Measurements from ENCODE around the gene PCGF3. TPM values are rescaled to one million over a fixed set of nuclear protein-coding genes. Genes with fewer than 3 reads are reported as not detected.

Gene PCGF3
- total RNA-seq, 1 experiment from 2014 or later = 66.3 TPM

DNA sequence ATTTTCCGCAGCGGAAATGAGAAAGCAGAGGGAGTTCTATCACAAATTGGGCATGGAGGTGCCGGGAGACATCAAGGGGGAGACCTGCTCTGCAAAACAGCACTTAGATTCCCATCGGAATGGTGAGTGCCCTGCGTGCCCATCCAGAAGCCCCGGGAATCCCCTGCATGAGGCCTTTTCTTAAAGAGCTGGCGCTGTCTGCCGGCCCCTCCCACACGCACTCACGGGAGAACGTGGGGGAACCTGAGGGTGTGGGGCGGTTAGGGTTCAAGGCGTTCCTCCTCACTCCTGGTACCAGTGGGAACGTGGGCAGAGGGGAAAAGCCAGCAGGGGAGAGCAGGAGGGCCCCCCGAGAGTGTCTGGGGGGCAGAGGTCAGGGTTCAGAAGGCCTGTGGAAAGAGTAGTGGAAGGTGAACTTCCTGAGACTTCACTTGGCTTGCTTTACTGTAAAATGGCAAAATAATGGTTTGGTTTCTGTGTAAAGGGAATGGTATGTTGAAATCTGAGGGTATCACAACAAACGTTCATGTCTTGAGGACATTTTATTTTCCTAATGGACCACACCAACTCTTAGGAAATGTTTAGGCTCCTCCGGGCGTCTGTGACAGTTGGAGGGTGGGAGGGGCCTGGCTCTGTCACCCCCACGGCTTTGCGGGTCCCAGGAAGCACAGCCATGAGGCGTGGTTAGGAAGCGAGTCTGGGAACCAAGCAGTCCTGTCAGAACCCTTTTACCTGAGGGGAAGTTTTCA lies 38.0 kb downstream of the PCGF3 start:
- H3K4me3 ChIP-seq (replicated peaks in 1 of 2; ENCODE audit: low read depth in 1 of 2, low read length in 2 of 2) = no peak overlapping the region
- intact Hi-C loops (cut with micrococcal nuclease) = no loop called here
- no peak overlapping the region for H3K9ac ChIP-seq (ENCODE audit: low read length)
- H3K4me1 ChIP-seq (ENCODE audit: control insufficient read depth in 1 of 2, insufficient read depth in 2 of 2, low read length in 2 of 2) = no peaks in the 10 kb centered on the region
- no peak overlapping the region for H2AFZ ChIP-seq (ENCODE audit: low read depth, low read length, poor library complexity, severe bottlenecking)
- BruUV-seq (replicated peaks) = no TSS peak
- CTCF ChIA-PET = interaction anchor here (0.7 to 1.4 kb wide), 3 partner anchors 38 to 244 kb away, joined by 3 to 4 read pairs (median 3); partner anchors contain the start of gene IDUA
- no peak overlapping the region for H3K27ac ChIP-seq (ENCODE audit: low read depth, low read length)
- peaks cover 10% of the 10 kb centered on the region; the same call in 1 of the 2 replicates for H3K79me2 ChIP-seq (ENCODE audit: insufficient read depth, low read length)
- H3K9me2 ChIP-seq (ENCODE audit: insufficient read depth) = no peaks in the 10 kb centered on the region
- RAD21 ChIA-PET (ENCODE audit: low non-redundant PET in 1 of 2, low total read pairs in 2 of 2, uncharacterized antibody in 2 of 2, unreplicated experiment in 2 of 2) = interaction anchor here (0.7 to 1.2 kb wide), 2 partner anchors 243 to 886 kb away, joined by 4 read pairs; partner anchors contain the start of gene IDUA (in 1 of the 2)
- no peaks in the 10 kb centered on the region for H4K20me1 ChIP-seq (ENCODE audit: insufficient read depth)
- DNase-seq (ENCODE audit: low read depth, low spot score) (no peak), ATAC-seq (no peak)
- H3K4me2 ChIP-seq (ENCODE audit: low read length) = no peak overlapping the region
- peaks cover 4 to 7% of the 10 kb centered on the region in 2 experiments; a peak in 1 of 4 replicates for H3K36me3 ChIP-seq (ENCODE audit: control insufficient read depth in 1 of 2, insufficient read depth in 2 of 2, low read length in 2 of 2)
- H3K27me3 ChIP-seq (ENCODE audit: insufficient read depth, low read length) = no peaks in the 10 kb centered on the region
- POLR2A ChIA-PET = no interaction called here
- TF ChIP-seq SP1 (IDR thresholded peaks at IDR 0.05; ENCODE audit: low read depth) = no peak
- TF ChIP-seq SIN3A (IDR thresholded peaks at IDR 0.05; ENCODE audit: low read depth) = no peak
- no peak for TF ChIP-seq EGR1 (IDR thresholded peaks at IDR 0.05; ENCODE audit: low read depth)
- TF ChIP-seq POLR2AphosphoS5 (IDR thresholded peaks at IDR 0.05; ENCODE audit: low read depth, low read length) = no peak
- TF ChIP-seq CEBPB (IDR thresholded peaks at IDR 0.05; ENCODE audit: low read depth) = no peak
- TF ChIP-seq, protein P1, sequence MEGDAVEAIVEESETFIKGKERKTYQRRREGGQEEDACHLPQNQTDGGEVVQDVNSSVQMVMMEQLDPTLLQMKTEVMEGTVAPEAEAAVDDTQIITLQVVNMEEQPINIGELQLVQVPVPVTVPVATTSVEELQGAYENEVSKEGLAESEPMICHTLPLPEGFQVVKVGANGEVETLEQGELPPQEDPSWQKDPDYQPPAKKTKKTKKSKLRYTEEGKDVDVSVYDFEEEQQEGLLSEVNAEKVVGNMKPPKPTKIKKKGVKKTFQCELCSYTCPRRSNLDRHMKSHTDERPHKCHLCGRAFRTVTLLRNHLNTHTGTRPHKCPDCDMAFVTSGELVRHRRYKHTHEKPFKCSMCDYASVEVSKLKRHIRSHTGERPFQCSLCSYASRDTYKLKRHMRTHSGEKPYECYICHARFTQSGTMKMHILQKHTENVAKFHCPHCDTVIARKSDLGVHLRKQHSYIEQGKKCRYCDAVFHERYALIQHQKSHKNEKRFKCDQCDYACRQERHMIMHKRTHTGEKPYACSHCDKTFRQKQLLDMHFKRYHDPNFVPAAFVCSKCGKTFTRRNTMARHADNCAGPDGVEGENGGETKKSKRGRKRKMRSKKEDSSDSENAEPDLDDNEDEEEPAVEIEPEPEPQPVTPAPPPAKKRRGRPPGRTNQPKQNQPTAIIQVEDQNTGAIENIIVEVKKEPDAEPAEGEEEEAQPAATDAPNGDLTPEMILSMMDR (IDR thresholded peaks at IDR 0.05 in 2 of 3, conservative IDR thresholded peaks at IDR 0.05 in 1 of 3; ENCODE audit: borderline replicate concordance in 1 of 3, insufficient read depth in 1 of 3, low read depth in 2 of 3, low read length in 2 of 3) = no peak
- no peak for TF ChIP-seq ZNF274 (IDR thresholded peaks at IDR 0.05; ENCODE audit: low read depth, low read length)
- no peak for TF ChIP-seq ZFX (IDR thresholded peaks at IDR 0.05)
- no peak for TF ChIP-seq CBX3 (IDR thresholded peaks at IDR 0.05; ENCODE audit: low read depth)
- TF ChIP-seq, protein P2, sequence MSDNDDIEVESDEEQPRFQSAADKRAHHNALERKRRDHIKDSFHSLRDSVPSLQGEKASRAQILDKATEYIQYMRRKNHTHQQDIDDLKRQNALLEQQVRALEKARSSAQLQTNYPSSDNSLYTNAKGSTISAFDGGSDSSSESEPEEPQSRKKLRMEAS (IDR thresholded peaks at IDR 0.05) = no peak
- TF ChIP-seq YY1 (IDR thresholded peaks at IDR 0.05; ENCODE audit: extremely low read depth, insufficient replicate concordance, low read depth, low read length) = no peak
- no peak for TF ChIP-seq RAD21 (IDR thresholded peaks at IDR 0.05; ENCODE audit: low read depth)
- TF ChIP-seq EZH2 (IDR thresholded peaks at IDR 0.05) = no peak
- TF ChIP-seq, protein P3, sequence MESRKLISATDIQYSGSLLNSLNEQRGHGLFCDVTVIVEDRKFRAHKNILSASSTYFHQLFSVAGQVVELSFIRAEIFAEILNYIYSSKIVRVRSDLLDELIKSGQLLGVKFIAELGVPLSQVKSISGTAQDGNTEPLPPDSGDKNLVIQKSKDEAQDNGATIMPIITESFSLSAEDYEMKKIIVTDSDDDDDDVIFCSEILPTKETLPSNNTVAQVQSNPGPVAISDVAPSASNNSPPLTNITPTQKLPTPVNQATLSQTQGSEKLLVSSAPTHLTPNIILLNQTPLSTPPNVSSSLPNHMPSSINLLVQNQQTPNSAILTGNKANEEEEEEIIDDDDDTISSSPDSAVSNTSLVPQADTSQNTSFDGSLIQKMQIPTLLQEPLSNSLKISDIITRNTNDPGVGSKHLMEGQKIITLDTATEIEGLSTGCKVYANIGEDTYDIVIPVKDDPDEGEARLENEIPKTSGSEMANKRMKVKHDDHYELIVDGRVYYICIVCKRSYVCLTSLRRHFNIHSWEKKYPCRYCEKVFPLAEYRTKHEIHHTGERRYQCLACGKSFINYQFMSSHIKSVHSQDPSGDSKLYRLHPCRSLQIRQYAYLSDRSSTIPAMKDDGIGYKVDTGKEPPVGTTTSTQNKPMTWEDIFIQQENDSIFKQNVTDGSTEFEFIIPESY (IDR thresholded peaks at IDR 0.05; ENCODE audit: extremely low read depth, insufficient replicate concordance, low read length) = no peak
- TF ChIP-seq, protein P4, sequence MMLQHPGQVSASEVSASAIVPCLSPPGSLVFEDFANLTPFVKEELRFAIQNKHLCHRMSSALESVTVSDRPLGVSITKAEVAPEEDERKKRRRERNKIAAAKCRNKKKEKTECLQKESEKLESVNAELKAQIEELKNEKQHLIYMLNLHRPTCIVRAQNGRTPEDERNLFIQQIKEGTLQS (IDR thresholded peaks at IDR 0.05) = no peak
- no peaks in the 10 kb centered on the region for H3K9me3 ChIP-seq (ENCODE audit: control insufficient read depth in 1 of 2, insufficient read depth in 1 of 2, low read depth in 1 of 2, low read length in 2 of 2)
